HG02981 (cell line): Measurements from ENCODE around the gene MYLK2.

Experiments
- ATAC-seq: cut with Tn5 transposase; IDR thresholded peaks from one replicate; pipeline ENCODE4 v1.9.1; 2021; ENCODE audit warnings: mild to moderate bottlenecking, moderate library complexity; ENCODE audit not compliant: unreplicated experiment

Gene MYLK2

DNA sequence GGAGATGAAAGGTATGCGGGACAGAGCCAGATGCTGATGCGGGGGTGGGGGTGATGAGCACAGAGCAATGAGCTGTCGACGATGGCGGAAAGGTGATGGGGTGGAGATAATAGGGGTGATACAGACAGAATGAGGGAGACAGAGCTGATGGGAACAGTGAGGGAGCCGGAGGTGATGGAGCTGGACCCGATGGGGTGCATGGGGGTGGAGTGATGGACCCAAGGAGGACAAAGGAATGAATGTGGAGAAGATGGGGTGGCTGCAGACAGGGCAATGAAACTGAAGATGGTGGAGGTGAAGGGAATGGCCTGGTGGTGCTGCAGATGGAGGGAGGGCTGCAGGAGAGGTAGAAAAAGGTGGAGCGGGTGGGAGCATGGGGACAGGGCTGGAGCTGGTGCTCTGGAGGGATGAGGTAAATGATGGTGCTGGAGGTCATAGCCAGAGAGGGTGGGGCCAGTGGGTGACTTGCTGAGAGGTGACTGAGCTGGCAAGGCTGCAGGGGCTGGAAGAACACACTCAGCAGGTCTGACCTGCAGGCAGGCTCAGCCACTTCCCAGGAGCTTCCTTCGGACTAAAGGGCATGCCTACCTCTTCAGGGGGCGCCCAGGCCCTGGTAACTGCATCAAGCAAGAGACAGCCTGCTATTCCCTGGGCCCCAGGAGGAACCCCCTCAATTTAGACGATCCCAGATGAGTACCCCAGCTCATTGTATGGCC lies 32.2 kb downstream of the MYLK2 start:
- ATAC-seq = no peak

DNA sequence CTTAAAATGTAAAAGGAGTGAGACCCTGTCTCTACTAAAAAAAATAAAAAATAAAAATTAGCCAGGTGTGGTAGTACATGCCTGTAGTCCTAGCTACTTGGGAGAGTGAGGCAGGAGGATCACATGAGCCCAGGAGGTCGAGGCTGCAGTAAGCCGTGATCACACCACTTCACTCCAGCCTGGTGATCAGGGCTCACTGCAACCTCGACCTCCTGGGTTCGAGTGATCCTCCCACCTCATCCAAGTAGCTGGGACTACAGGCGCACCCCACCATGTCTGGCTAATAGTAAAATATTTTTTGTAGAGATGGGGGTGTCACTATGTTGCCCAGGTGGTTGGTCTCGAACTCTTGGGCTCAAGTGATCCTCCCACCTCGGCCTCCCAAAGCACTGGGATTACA lies 34.3 kb downstream of the MYLK2 start:
- ATAC-seq = no peak

DNA sequence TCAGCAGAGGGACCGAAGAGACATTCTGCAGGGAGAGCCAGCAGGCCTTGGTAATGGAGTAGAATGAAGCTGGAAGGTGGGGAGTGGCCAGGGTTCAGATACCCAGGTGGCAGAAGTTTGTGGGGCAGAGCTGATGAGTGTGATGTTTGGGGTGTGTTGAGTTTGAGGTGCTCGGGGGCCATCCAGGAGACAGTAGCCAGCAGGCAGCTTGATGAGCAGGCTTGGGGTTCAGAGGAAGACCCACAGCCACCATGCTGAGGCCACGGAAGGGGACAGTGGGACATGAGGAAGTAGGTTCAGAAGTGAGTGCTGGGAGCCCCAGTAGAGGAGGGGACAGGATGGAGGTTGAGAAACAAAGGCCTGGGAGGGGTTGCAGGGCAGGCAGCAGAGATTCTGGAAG lies 37.4 kb downstream of the MYLK2 start:
- ATAC-seq = no peak

DNA sequence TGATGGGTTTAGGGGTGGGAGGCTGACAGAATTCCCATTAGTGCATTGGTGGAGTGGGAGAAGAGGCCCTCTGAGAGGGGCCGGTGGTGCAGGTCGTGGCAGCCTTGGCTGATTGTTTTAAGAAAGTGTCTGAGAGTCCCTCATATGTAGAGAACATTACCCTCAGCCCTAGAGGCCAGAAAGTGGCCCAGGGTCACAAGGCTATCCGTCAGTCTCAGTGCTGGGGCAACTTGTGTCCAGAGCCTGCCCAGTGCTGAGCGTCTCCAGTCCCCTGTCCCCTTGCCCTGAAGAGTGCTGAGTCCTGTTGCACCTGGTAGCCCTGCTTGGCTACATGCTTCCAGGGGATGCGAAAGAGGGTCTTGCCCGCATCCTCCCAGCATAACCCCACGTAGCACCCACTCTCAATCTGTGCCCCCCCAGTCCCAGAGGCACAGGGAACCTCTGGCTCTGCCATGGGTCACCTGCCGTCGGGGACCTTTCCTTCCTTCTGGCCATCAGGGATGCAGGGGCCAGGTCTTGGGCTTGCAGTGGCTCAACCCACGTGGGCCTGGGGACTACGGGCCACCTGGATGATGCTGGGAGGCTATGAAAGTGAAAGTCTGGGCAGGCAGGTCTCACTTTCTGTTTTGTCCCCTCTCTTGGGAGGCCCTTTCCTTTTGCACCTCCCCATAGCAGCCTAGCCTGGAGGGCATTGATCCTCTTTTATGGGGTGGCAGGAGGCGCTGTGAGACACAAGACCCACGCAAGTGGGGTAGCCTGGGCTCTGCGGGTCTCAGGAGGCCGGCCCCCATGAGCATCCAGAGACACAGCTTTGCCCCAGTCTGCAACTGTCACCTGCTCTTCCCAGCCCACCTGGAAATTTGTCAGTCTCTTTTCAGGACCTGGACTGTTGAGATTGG lies 39.0 kb downstream of the MYLK2 start:
- ATAC-seq = no peak

GRCh38 chr20:31858760-31859083 lies 39.6 kb downstream of the MYLK2 start:
- no peak for ATAC-seq

DNA sequence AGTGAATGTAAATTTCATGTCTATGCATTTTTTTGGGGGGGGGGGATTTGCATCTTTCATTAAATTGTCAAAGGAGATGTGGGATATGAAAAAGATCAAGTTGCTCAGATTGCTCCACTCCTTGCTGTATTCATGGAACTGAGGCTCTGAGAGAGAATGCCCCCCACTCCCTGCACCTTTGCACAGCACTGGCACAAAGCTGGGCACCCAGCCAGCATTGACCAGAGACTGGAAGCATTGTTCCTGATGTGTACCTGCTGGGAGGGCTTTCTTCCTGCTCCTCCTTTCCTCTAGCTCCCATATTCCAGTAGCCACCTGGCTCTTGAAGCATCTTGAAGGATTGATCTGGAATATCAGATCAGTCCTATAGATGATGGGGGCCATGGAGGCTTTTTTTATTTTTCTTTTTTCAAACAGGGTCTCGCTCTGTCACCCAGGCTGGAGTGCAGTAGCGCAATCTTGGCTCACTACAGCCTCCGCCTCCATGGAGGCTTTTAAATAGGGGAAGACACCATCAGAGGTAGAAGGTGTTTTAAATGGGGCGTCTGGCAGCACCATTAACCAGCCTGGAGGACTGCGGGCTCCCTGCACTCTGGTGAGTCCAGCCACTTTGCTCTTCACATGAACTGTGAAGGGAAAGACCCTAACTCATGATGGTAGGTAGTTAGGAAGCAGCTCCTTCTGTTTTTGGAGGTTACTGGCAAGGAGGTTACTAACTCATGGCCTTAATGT lies 40.3 kb downstream of the MYLK2 start:
- ATAC-seq = no peak

DNA sequence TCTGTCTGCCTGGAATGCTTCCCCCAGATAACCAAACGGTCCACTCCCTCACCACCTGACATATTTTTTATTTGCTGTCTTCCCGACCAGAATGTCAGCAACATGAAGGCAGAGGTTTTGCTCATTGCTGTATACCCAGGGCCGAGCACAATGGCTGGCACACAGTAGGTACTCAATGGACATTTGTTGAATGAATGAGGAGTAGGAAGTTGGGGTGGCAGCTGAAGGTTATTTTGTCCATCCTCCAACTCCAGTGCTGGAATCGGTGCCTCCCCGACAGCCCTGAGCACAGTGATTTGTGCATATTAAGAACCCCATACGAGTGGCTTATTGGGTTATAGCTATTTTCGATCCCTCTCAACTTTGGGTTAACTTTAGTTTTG lies 40.8 kb downstream of the MYLK2 start:
- ATAC-seq = no peak

- no peak for ATAC-seq
These were observed 41.4 kb downstream of the MYLK2 start for GRCh38 chr20:31860390-31861134.

- no peak for ATAC-seq
These were observed 41.9 kb downstream of the MYLK2 start for GRCh38 chr20:31861135-31861384.

DNA sequence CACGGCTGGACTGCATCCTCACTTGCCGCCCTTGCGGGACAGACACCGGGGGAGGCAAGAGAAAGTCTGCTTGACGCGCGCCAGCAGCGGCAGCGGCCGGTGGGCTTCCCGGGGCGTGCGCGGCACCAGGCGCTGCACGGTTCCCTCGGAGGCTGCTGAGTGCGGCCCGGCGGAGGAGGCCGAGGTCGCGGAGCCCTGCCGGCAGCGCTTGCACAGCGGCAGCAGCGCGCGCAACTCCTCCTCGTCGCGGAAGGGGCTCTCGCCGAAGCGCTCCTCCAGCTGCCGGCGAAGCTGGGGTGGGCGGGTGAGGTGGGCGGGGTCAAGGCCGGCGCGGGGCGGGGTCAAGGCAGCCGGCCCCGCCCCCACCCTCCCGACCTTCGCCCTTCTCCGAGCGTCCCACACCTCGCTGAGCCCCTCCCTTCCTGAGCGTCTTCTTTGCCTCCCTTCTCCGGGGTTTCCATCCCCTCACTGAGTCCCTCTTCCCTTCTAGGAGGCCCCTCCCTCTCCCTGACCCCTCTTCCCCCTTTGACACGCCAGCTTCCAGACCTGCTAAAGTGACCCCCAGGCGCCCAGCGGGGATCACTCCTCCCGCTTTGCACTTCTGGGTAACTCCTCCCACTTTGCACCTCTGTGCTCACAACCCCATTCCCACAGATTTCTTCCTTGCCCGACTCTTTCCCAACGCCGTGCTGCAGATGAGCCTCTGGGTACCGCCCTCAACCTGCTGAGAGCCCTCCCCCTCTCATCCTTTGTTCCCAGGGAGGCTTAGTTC lies 42.4 kb downstream of the MYLK2 start:
- no peak for ATAC-seq

GRCh38 chr20:31862157-31862470 lies 43.0 kb downstream of the MYLK2 start:
- no peak for ATAC-seq

- ATAC-seq = no peak
These were observed 43.4 kb downstream of the MYLK2 start for GRCh38 chr20:31862506-31862905.

GRCh38 chr20:31863296-31864085 lies 44.3 kb downstream of the MYLK2 start:
- no peak for ATAC-seq

- no peak for ATAC-seq
These were observed 45.6 kb downstream of the MYLK2 start for GRCh38 chr20:31864521-31865400.

DNA sequence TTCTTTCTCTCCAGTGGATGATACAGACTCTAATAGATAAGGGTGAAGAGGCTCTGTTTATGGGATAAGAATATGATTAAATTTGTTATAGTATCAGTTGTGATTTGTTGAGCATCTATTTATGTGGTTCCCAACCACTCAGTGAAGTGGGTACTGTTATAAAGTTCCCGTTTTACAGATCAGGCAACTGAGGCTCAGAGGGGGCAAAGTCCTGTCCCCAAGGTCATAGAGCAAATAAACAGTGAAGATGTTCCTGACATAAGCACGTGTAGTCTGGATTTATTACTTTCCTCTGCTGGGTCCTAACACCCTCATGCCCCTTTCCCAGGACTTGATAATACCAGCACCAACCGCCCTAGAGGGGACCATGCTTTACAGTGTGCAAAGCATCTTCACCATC lies 47.1 kb downstream of the MYLK2 start:
- no peak for ATAC-seq

GRCh38 chr20:31868853-31869672 lies 49.9 kb downstream of the MYLK2 start:
- ATAC-seq = no peak

- ATAC-seq = no peak
These were observed 50.5 kb downstream of the MYLK2 start for GRCh38 chr20:31869673-31869941.

DNA sequence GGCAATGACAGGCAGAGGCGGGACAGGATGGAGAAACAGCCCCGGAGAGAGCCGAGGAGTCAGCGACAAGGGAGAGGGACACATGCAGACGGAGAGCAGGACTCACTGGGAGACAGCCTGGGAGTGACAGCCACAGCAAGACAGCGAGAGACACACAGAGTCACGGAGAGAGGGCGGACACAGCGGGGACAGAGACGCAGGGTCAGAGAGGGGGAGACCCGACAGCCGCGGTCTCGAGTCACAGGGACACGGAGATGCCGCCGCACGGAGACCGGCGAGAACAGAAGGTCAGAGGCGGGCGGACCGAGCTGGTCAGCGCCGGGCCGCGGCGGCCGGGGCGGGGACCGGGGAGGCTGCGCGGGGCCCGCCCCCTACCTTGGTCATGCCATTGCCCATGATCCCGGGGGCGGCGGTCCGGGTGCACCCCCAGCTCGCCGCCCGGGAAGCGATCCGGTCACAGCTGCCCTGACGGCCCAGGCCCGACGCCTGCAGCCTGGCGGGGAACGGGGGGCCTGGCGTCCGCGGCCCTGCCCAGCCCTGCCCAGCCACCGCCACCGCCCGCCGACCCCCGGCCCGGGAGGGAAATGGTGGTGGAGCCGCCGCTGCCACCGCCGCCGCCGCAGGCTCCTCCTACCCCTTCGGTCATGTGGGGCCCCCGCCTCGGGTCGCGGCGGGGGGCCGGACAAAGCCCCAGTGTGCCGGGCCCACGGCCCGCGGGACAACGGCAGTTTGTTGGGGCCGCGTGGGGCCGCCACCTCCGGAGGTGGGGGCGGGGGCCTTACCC lies 51.0 kb downstream of the MYLK2 start, which contains the start of the genes DUSP15 and TTLL9:
TSS of gene DUSP15 (minus strand) at position 586 of the 784 bp plus-strand sequence. CDS start at position 396, 190 bp downstream.
TSS of gene TTLL9 (plus strand) at position 693 of the 784 bp plus-strand sequence. CDS start 493 bp downstream, outside the sequence.
- no peak for ATAC-seq
